GM12878 (cell line): ENCODE data around the gene NR2F1. TPM values are rescaled to one million over a fixed set of nuclear protein-coding genes. Genes with fewer than 3 reads are reported as not detected.

Source experiments
- ATAC-seq: fragments of 200-7000 bp; cut with Tn5 transposase; 3 replicates; pipeline ENCODE4 v1.9.1; 2020; ENCODE audit warnings: mild to moderate bottlenecking, moderate library complexity
- BruUV-seq: library from RNA; stranded (reverse); fragments of 400-500 nt; replicated peaks from 2 replicates; lab custom pipeline; 2021; lab: Mats Ljungman, UMichigan
- CTCF ChIA-PET: fragments of 300-600 bp; sonication (Branson Sonifier 250); formaldehyde crosslinking; extraction: SDS; loops from one replicate; lab custom pipeline; 2021; ENCODE audit warnings: inconsistent platforms; lab: Yijun Ruan, JAX
- POLR2A ChIA-PET: fragments of 350-600 bp; formaldehyde crosslinking; extraction: SDS; loops from one replicate; lab custom pipeline; 2021; ENCODE audit warnings: inconsistent platforms; lab: Charles Lee
- RAD21 ChIA-PET: fragments of 300-600 bp; sonication (Branson Sonifier 250); formaldehyde crosslinking; loops from one replicate; lab custom pipeline; 2023; ENCODE audit warnings: antibody characterized with exemption; ENCODE audit not compliant: unreplicated experiment; lab: Charles Lee
- SMC1A ChIA-PET: fragments of 300-600 bp; sonication (Branson Sonifier 250); formaldehyde crosslinking; loops from one replicate; lab custom pipeline; 2023; ENCODE audit not compliant: unreplicated experiment, uncharacterized antibody; lab: Charles Lee
- DNase-seq: peaks from one replicate; pipeline ENCODE4 v3.0.0-alpha.2; 2011; ENCODE audit warnings: low read depth, low spot score
- FAIRE-seq: peaks from 3 replicates; lab custom pipeline; 2011; peaks lifted over from hg19 to GRCh38; lab: Jason Lieb, UNC
- H2AFZ ChIP-seq: 2 replicates; pipeline ENCODE4 v1.6.0; 2011; ENCODE audit warnings: low read depth, low read length, control low read depth; ENCODE audit not compliant: control insufficient read depth
- H3K27ac ChIP-seq: 2 replicates; pipeline ENCODE4 v1.5.1; 2011; ENCODE audit warnings: control low read depth; ENCODE audit not compliant: control insufficient read depth, insufficient read depth
- H3K27me3 ChIP-seq, 2 experiments: replicated peaks in 1 of 2; 2 replicates each; pipeline versions ENCODE4 v1.6.0 to v1.6.1; 2011; ENCODE audit warnings: low read length in 1 of 2; ENCODE audit not compliant: control insufficient read depth in 2 of 2, insufficient read depth in 2 of 2
- H3K36me3 ChIP-seq, 2 experiments: 2 replicates each; pipeline ENCODE4 v1.5.1; 2011; ENCODE audit warnings: low read length in 1 of 2; ENCODE audit not compliant: control insufficient read depth in 2 of 2, insufficient read depth in 2 of 2
- H3K4me1 ChIP-seq: 2 replicates; pipeline ENCODE4 v1.6.1; 2011; ENCODE audit warnings: mild to moderate bottlenecking, low read length, moderate library complexity, mixed read lengths; ENCODE audit not compliant: control insufficient read depth, insufficient read depth
- H3K4me2 ChIP-seq: 2 replicates; pipeline ENCODE4 v1.6.0; 2011; ENCODE audit warnings: control low read depth; ENCODE audit not compliant: control insufficient read depth, insufficient read depth
- H3K4me3 ChIP-seq: fragments of 200-600 bp; sonication (generic); 2 replicates; pipeline ENCODE4 v1.5.1; 2016
- H3K79me2 ChIP-seq: 2 replicates; pipeline ENCODE4 v1.6.0; 2011; ENCODE audit warnings: low read length; ENCODE audit not compliant: control insufficient read depth, insufficient read depth
- H3K9ac ChIP-seq: 2 replicates; pipeline ENCODE4 v1.8.0; 2011; ENCODE audit warnings: low read length, control low read depth, mixed read lengths; ENCODE audit not compliant: control insufficient read depth, insufficient read depth
- H3K9me3 ChIP-seq: replicated peaks from 3 replicates; pipeline ENCODE4 v1.5.1; 2011; ENCODE audit warnings: mild to moderate bottlenecking, low read length; ENCODE audit not compliant: control insufficient read depth, insufficient read depth
- H4K20me1 ChIP-seq: 2 replicates; pipeline ENCODE4 v1.6.0; 2011; ENCODE audit not compliant: control insufficient read depth, insufficient read depth
- BACH1 ChIP-seq: fragments of 450-650 bp; IDR thresholded peaks from 2 replicates; pipeline ENCODE4 v1.6.1; 2017; ENCODE audit warnings: mild to moderate bottlenecking, borderline replicate concordance
- CBFB ChIP-seq: IDR thresholded peaks from 2 replicates; pipeline ENCODE4 v1.6.1; 2016; ENCODE audit warnings: antibody characterized with exemption, low read depth
- CBX3 ChIP-seq: fragments of 200-600 bp; sonication (generic); IDR thresholded peaks from 2 replicates; pipeline ENCODE4 v1.6.1; 2016; ENCODE audit warnings: low read depth, borderline replicate concordance
- KLF5 ChIP-seq: fragments of 450-650 bp; IDR thresholded peaks from 2 replicates; pipeline ENCODE4 v1.6.1; 2014; ENCODE audit warnings: mild to moderate bottlenecking; ENCODE audit not compliant: partially characterized antibody
- POU2F2 ChIP-seq: IDR thresholded peaks from 3 replicates; pipeline ENCODE4 v1.6.1; 2011; ENCODE audit warnings: low read depth, mild to moderate bottlenecking, low read length, borderline replicate concordance
- RAD21 ChIP-seq: IDR thresholded peaks from 2 replicates; pipeline ENCODE4 v1.6.1; 2011; ENCODE audit warnings: mild to moderate bottlenecking, low read depth, low read length, moderate library complexity; ENCODE audit not compliant: insufficient read depth
- SUPT20H ChIP-seq: IDR thresholded peaks from 2 replicates; pipeline ENCODE4 v1.6.1; 2011; ENCODE audit warnings: low read depth, mild to moderate bottlenecking, low read length, moderate library complexity, borderline replicate concordance; ENCODE audit not compliant: control insufficient read depth
- SUZ12 ChIP-seq: fragments of 200-600 bp; sonication (generic); IDR thresholded peaks from one replicate; pipeline ENCODE4 v1.6.1; 2018; ENCODE audit warnings: antibody characterized with exemption, mild to moderate bottlenecking; ENCODE audit not compliant: unreplicated experiment
- TCF3 ChIP-seq: IDR thresholded peaks from 2 replicates; pipeline ENCODE4 v1.6.1; 2012; ENCODE audit warnings: low read depth, mild to moderate bottlenecking, low read length, borderline replicate concordance; ENCODE audit not compliant: insufficient read depth
- ZSCAN29 ChIP-seq: fragments of 450-650 bp; IDR thresholded peaks from 2 replicates; pipeline ENCODE4 v1.6.1; 2017; ENCODE audit warnings: mild to moderate bottlenecking, moderate library complexity
- WGBS: methylation state at CpG from one replicate; pipeline ENCODE4 v1.1.6; 2016; ENCODE audit warnings: low lambda C conversion rate; ENCODE audit not compliant: insufficient replicate concordance, insufficient coverage; ENCODE audit errors: missing lambda C conversion rate; 5-methylcytosine and 5-hydroxymethylcytosine counted together
- in situ Hi-C: fragments of 300-500 bp; cut with MboI; formaldehyde crosslinking; loops from 9 replicates; pipeline ENCODE4 v1.14.3; 2018; ENCODE audit warnings: mixed read lengths
- intact Hi-C: fragments of 100-400 bp; cut with micrococcal nuclease; formaldehyde crosslinking; loops from one replicate; pipeline ENCODE4 v1.14.2; 2022; ENCODE audit not compliant: unreplicated experiment
- polyA plus RNA-seq, 11 experiments: library from polyadenylated mRNA; depleted of rRNA in 4 of 11; unstranded in 6 of 11; stranded (reverse) in 5 of 11; fragments of >200 nt; fragmentation: Nextera tagmentation in 4 of 11; fragmentation: Illumina TruSeq in 1 of 11; extraction: Ambion mirVana in 4 of 11; extraction: Trizol in 1 of 11; gene quantifications; 1 replicate in 1 of 11; 2 replicates in 10 of 11; pipeline versions ENCODE4 v1.2.1 to v1.2.3, GENCODE V29; 2011 to 2016; ENCODE audit warnings: inconsistent platforms in 2 of 11, missing spikeins in 2 of 11, low read depth in 1 of 11
- total RNA-seq, 4 experiments: library from RNA; depleted of rRNA in 3 of 4; stranded (reverse); fragments of >200 nt in 3 of 4; fragmentation: Illumina TruSeq in 1 of 4; extraction: Trizol in 1 of 4; gene quantifications; 2 replicates each; pipeline versions ENCODE4 v1.2.1 to v1.2.3, GENCODE V29; 2013 to 2021
- TF ChIP-seq, protein P1 (sequence below): fragments of 450-650 bp; IDR thresholded peaks from 2 replicates; pipeline ENCODE4 v1.6.1; 2017; ENCODE audit warnings: mild to moderate bottlenecking, moderate library complexity
- TF ChIP-seq, protein P2 (sequence below): fragments of 450-650 bp; formaldehyde crosslinking; IDR thresholded peaks from 2 replicates; pipeline ENCODE4 v1.4.0; 2022; ENCODE audit warnings: mild to moderate bottlenecking, moderate library complexity
- TF ChIP-seq, protein P3 (sequence below): IDR thresholded peaks from 2 replicates; pipeline ENCODE4 v1.6.1; 2012; ENCODE audit warnings: low read length, inconsistent platforms

NR2F1 gene
- total and polyA plus RNA-seq, 10 of the 15 experiments (the other 5 are each of a cell fraction or from before 2014, with no cell fraction given), result 0.04 to 0.79 (median 0.36) TPM; not detected in 7

DNA sequence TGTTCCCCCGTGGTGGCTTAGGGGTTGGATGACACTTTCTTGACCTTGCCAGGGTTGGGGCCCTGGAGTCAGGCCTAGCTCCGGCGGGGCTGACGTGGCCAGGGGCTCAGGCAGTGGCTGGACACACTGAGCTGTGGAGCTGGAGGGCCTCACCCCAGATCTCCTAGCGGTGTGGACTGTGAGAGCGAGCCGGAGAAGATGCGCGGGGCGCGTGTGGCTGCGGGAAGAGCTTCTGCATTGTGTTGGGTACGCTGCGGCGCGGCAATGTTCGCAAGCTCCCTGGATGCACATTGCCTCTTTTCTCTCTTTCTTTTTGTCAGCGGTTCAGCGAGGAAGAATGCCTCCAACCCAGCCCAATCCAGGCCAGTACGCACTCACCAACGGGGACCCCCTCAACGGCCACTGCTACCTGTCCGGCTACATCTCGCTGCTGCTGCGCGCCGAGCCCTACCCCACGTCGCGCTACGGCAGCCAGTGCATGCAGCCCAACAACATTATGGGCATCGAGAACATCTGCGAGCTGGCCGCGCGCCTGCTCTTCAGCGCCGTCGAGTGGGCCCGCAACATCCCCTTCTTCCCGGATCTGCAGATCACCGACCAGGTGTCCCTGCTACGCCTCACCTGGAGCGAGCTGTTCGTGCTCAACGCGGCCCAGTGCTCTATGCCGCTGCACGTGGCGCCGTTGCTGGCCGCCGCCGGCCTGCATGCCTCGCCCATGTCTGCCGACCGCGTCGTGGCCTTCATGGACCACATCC is 4.8 kb downstream of the NR2F1 start:
- DNase-seq (no peak), ATAC-seq (no peak), FAIRE-seq (no peak)
- WGBS, result 61% methylated on average over 52 of the region's 59 CpGs
- H3K36me3 ChIP-seq, result no peaks in the 10 kb centered on the region
- H3K27me3 ChIP-seq, result peaks cover 10 to 22% of the 10 kb centered on the region in 2 experiments
- peaks cover 1% of the 10 kb centered on the region; the same call in 1 of the 2 replicates for H3K4me1 ChIP-seq
- intact Hi-C loops, result no loop called here
- no peaks in the 10 kb centered on the region for H3K79me2 ChIP-seq
- no peak overlapping the region for H3K9ac ChIP-seq
- ChIA-PET SMC1A (interaction anchor here (0.5 kb wide), 1 partner anchor 673 kb away, joined by 3 read pairs; no protein-coding TSS in a partner anchor), POLR2A (interaction anchor here (1.3 kb wide), 1 partner anchor 7 kb away, joined by 3 read pairs; no protein-coding TSS in a partner anchor), CTCF (interaction anchor here (0.6 to 2.5 kb wide), 3 partner anchors 27 to 887 kb away, joined by 3 to 16 read pairs (median 3); no protein-coding TSS in a partner anchor), RAD21 (no interaction called here)
- no peak overlapping the region for H3K4me3 ChIP-seq
- no peak overlapping the region for H2AFZ ChIP-seq
- in situ Hi-C loops, result loop anchor here (25.0 kb wide), 1 partner anchor 1100 kb away; no protein-coding TSS in a partner anchor
- H3K9me3 ChIP-seq, result no peaks in the 10 kb centered on the region; the same call in 2 of the 3 replicates
- H3K27ac ChIP-seq, result no peak overlapping the region
- H4K20me1 ChIP-seq, result no peaks in the 10 kb centered on the region
- no TSS peak for BruUV-seq
- no peak overlapping the region for H3K4me2 ChIP-seq
- TF ChIP-seq KLF5 (no peak), ZSCAN29 (no peak), SUZ12 (no peak), SUPT20H (no peak), CBX3 (no peak), BACH1 (no peak), RAD21 (no peak), CBFB (no peak), TCF3 (no peak), POU2F2 (no peak)
- TF ChIP-seq, protein P1, sequence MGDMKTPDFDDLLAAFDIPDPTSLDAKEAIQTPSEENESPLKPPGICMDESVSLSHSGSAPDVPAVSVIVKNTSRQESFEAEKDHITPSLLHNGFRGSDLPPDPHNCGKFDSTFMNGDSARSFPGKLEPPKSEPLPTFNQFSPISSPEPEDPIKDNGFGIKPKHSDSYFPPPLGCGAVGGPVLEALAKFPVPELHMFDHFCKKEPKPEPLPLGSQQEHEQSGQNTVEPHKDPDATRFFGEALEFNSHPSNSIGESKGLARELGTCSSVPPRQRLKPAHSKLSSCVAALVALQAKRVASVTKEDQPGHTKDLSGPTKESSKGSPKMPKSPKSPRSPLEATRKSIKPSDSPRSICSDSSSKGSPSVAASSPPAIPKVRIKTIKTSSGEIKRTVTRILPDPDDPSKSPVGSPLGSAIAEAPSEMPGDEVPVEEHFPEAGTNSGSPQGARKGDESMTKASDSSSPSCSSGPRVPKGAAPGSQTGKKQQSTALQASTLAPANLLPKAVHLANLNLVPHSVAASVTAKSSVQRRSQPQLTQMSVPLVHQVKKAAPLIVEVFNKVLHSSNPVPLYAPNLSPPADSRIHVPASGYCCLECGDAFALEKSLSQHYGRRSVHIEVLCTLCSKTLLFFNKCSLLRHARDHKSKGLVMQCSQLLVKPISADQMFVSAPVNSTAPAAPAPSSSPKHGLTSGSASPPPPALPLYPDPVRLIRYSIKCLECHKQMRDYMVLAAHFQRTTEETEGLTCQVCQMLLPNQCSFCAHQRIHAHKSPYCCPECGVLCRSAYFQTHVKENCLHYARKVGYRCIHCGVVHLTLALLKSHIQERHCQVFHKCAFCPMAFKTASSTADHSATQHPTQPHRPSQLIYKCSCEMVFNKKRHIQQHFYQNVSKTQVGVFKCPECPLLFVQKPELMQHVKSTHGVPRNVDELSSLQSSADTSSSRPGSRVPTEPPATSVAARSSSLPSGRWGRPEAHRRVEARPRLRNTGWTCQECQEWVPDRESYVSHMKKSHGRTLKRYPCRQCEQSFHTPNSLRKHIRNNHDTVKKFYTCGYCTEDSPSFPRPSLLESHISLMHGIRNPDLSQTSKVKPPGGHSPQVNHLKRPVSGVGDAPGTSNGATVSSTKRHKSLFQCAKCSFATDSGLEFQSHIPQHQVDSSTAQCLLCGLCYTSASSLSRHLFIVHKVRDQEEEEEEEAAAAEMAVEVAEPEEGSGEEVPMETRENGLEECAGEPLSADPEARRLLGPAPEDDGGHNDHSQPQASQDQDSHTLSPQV, result no peak
- TF ChIP-seq, protein P2, sequence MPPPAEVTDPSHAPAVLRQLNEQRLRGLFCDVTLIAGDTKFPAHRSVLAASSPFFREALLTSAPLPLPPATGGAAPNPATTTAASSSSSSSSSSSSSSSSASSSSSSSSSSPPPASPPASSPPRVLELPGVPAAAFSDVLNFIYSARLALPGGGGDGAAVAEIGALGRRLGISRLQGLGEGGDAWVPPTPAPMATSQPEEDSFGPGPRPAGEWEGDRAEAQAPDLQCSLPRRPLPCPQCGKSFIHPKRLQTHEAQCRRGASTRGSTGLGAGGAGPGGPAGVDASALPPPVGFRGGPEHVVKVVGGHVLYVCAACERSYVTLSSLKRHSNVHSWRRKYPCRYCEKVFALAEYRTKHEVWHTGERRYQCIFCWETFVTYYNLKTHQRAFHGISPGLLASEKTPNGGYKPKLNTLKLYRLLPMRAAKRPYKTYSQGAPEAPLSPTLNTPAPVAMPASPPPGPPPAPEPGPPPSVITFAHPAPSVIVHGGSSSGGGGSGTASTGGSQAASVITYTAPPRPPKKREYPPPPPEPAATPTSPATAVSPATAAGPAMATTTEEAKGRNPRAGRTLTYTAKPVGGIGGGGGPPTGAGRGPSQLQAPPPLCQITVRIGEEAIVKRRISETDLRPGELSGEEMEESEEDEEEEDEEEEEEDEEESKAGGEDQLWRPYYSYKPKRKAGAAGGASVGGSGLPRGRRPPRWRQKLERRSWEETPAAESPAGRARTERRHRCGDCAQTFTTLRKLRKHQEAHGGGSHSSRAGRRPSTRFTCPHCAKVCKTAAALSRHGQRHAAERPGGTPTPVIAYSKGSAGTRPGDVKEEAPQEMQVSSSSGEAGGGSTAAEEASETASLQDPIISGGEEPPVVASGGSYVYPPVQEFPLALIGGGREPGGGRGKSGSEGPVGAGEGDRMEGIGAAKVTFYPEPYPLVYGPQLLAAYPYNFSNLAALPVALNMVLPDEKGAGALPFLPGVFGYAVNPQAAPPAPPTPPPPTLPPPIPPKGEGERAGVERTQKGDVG (CRISPR knock-in tag), result no peak
- TF ChIP-seq, protein P3, sequence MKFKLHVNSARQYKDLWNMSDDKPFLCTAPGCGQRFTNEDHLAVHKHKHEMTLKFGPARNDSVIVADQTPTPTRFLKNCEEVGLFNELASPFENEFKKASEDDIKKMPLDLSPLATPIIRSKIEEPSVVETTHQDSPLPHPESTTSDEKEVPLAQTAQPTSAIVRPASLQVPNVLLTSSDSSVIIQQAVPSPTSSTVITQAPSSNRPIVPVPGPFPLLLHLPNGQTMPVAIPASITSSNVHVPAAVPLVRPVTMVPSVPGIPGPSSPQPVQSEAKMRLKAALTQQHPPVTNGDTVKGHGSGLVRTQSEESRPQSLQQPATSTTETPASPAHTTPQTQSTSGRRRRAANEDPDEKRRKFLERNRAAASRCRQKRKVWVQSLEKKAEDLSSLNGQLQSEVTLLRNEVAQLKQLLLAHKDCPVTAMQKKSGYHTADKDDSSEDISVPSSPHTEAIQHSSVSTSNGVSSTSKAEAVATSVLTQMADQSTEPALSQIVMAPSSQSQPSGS, result no peak
